Right lobe of liver (tissue), 6 donors: ENCODE data around the gene TYSND1. TPM values are rescaled to one million over a fixed set of nuclear protein-coding genes. Genes with fewer than 3 reads are reported as not detected.

Experiments
- ATAC-seq, 4 donors: fragments of 200-7000 bp; cut with Tn5 transposase; one replicate each; pipeline ENCODE4 v1.9.1; 2020; ENCODE audit warnings: mild to moderate bottlenecking in 4 of 4, moderate library complexity in 4 of 4
- DNase-seq, 3 donors: peaks; one replicate each; pipeline ENCODE4 v3.0.0-alpha.2; 2020
- H3K27ac ChIP-seq, 3 donors: fragments of 200-600 bp; one replicate each; pipeline ENCODE4 v1.8.0; 2022
- H3K27me3 ChIP-seq, 2 donors: fragments of 200-600 bp; one replicate each; pipeline ENCODE4 v1.8.0; 2022
- H3K36me3 ChIP-seq, 4 donors: fragments of 200-600 bp; sonication (generic) in 1 of 4; one replicate each; pipeline versions ENCODE4 v1.5.1 to v1.8.0; 2017 to 2022; ENCODE audit warnings: control low read depth in 1 of 4
- H3K4me1 ChIP-seq, 4 donors: fragments of 200-600 bp; sonication (generic) in 1 of 4; one replicate each; pipeline versions ENCODE4 v1.5.1 to v1.8.0; 2017 to 2022; ENCODE audit warnings: control low read depth in 1 of 4
- H3K4me3 ChIP-seq, 3 donors: fragments of 200-600 bp; one replicate each; pipeline ENCODE4 v1.8.0; 2022
- H3K9me3 ChIP-seq, 4 donors: fragments of 200-600 bp; sonication (generic) in 1 of 4; one replicate each; pipeline versions ENCODE4 v1.5.1 to v1.8.0; 2017 to 2022; ENCODE audit warnings: control low read depth in 1 of 4
- POLR2A ChIP-seq: fragments of 450-650 bp; IDR thresholded peaks from one replicate; pipeline ENCODE4 v1.6.1; 2017; ENCODE audit warnings: antibody characterized with exemption, mild to moderate bottlenecking
- WGBS: methylation state at CpG from one replicate; pipeline ENCODE4 v1.1.6; 2018; ENCODE audit warnings: low coverage, low lambda C conversion rate; ENCODE audit not compliant: insufficient coverage; ENCODE audit errors: missing lambda C conversion rate; 5-methylcytosine and 5-hydroxymethylcytosine counted together
- intact Hi-C, 2 donors: fragments of 100-400 bp; cut with DNase I; formaldehyde crosslinking; loops; one replicate each; pipeline versions ENCODE4 v1.11.2 to v1.14.1; 2022
- total RNA-seq, 6 experiments: library from RNA; depleted of rRNA in 2 of 6; stranded (reverse); fragments of >200 nt in 2 of 6; fragmentation: NEBNext Ultra II Directional in 3 of 6; extraction: Animal tissue kit (Norgen Biotek cat#: 25700) in 3 of 6; gene quantifications; one replicate each; pipeline versions ENCODE4 v1.1.0 to v1.2.4, GENCODE V29; 2016 to 2023
- TF ChIP-seq, protein P1 (sequence below), 4 donors: fragments of 200-600 bp in 3 of 4; fragments of 450-650 bp in 1 of 4; IDR thresholded peaks; one replicate each; pipeline versions ENCODE4 v1.5.1 to v1.8.0; 2016 to 2022; ENCODE audit warnings: antibody characterized with exemption in 4 of 4, mild to moderate bottlenecking in 2 of 4
- donor health status: DM: no; HTN: yes; CAD: no.
- donor health status: DM: no; HTN: no; CAD: no.
- donor health status: DM: no; HTN: no; CAD: no.
- donor health status: DM: no; HTN: yes; CAD: no.
- donor health status: DM: no; HTN: yes; CAD: no.

The TYSND1 gene
- total RNA-seq, 6 experiments from 2014 or later: 5.3 to 11.1 (median 8.2) TPM

DNA sequence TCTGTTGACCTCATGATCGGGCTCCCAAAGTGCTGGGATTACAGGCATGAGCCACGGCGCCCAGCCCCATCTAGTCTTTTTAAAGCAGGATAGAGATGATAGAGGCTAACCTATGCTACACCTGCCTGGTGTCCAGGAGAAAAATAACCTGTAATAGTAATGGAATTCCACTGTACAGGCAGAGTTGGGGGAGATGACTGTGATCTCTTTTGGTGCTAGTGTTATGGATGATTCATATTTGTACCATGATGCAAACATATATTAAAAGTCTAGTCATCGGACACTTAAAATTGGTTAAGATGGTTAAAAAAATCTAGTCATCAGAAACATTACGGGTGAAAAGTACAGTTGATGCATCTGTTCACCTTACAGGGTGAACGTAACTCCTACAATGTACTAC, 29.9 kb upstream of the TYSND1 start:
- DNase-seq (no peak), ATAC-seq (no peak)
- intact Hi-C loops: no loop called here
- H3K4me1 ChIP-seq: no peaks in the 10 kb centered on the region
- no peaks in the 10 kb centered on the region for H3K27me3 ChIP-seq
- TF ChIP-seq, protein P1, sequence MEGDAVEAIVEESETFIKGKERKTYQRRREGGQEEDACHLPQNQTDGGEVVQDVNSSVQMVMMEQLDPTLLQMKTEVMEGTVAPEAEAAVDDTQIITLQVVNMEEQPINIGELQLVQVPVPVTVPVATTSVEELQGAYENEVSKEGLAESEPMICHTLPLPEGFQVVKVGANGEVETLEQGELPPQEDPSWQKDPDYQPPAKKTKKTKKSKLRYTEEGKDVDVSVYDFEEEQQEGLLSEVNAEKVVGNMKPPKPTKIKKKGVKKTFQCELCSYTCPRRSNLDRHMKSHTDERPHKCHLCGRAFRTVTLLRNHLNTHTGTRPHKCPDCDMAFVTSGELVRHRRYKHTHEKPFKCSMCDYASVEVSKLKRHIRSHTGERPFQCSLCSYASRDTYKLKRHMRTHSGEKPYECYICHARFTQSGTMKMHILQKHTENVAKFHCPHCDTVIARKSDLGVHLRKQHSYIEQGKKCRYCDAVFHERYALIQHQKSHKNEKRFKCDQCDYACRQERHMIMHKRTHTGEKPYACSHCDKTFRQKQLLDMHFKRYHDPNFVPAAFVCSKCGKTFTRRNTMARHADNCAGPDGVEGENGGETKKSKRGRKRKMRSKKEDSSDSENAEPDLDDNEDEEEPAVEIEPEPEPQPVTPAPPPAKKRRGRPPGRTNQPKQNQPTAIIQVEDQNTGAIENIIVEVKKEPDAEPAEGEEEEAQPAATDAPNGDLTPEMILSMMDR (IDR thresholded peaks at IDR 0.05): no peak
- no peak for TF ChIP-seq POLR2A
- H3K27ac ChIP-seq: no peak overlapping the region
- H3K4me3 ChIP-seq: no peak overlapping the region
- H3K9me3 ChIP-seq: no peaks in the 10 kb centered on the region
- no peaks in the 10 kb centered on the region for H3K36me3 ChIP-seq
- WGBS: 88% methylated on average over 6 of the region's 6 CpGs

DNA sequence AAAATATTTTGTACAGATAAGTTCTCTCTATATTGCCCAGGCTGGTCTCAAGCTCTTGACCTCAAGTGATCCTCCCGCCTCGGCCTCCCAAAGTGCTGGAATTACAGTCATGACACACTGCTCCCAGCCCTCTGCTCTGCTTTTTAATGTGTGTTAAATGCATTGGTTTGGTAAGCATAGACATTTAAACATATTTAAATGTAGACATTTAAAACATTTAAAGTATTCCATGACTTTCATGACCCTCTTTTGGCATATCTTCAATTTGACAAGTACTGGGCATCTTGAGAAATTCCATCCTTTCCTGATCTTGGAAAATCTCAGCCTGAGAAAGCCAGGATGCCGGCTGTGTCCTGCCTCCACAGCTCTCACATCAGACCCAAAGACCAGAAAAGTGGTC, 29.0 kb upstream of the TYSND1 start:
- Histone ChIP-seq H3K27me3 (no peaks in the 10 kb centered on the region), H3K27ac (no peak overlapping the region), H3K4me3 (no peak overlapping the region), H3K36me3 (no peaks in the 10 kb centered on the region), H3K4me1 (peaks cover 0 to 3% (median 0%) of the 10 kb centered on the region in 4 donors), H3K9me3 (no peaks in the 10 kb centered on the region)
- TF ChIP-seq, protein P1 (IDR thresholded peaks at IDR 0.05): no peak
- TF ChIP-seq POLR2A: no peak
- intact Hi-C loops: no loop called here
- ATAC-seq (no peak), DNase-seq (no peak)
- 81% methylated on average over 3 of the region's 3 CpGs for WGBS

DNA sequence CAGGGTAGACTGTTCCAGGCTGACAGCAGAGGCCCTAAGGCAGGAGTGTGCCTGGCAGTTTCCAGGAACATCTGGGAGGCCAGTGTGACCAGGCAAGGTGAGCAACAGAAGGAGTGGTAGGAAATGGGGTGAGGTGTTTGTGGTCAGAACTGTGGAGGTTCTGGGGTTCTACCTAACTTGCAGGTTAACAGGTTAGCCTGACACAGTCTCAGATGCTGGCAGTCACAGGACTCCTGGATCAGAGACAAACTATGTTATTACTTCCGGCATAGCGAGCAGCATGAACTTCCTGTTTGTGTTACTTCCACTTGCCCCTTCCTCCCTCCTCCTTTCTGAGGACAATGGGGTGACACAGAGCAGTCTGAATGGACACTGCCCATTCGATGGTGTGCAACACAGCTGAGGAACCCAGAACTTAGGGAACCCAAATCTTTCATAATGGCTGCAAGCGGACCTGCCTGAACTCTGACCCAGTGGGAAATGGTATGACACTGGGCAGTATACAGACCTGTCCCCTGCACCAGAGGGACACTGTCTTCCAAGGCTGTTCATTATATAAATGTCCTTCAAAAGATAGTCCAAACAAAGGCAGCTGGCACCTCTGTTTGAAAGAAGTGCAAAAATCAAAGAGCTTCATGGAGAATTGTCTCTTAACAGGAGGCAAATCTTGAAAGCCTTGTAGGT, 27.7 kb upstream of the TYSND1 start:
- Histone ChIP-seq H3K4me1 (peaks cover 0 to 3% (median 0%) of the 10 kb centered on the region in 4 donors), H3K9me3 (no peaks in the 10 kb centered on the region), H3K4me3 (no peak overlapping the region), H3K27ac (no peak overlapping the region), H3K27me3 (no peaks in the 10 kb centered on the region), H3K36me3 (no peaks in the 10 kb centered on the region)
- no peak for ATAC-seq
- no peak for DNase-seq
- no peak for TF ChIP-seq POLR2A
- TF ChIP-seq, protein P1 (IDR thresholded peaks at IDR 0.05): no peak
- WGBS: 38% methylated on average over 4 of the region's 4 CpGs
- intact Hi-C loops: no loop called here

DNA sequence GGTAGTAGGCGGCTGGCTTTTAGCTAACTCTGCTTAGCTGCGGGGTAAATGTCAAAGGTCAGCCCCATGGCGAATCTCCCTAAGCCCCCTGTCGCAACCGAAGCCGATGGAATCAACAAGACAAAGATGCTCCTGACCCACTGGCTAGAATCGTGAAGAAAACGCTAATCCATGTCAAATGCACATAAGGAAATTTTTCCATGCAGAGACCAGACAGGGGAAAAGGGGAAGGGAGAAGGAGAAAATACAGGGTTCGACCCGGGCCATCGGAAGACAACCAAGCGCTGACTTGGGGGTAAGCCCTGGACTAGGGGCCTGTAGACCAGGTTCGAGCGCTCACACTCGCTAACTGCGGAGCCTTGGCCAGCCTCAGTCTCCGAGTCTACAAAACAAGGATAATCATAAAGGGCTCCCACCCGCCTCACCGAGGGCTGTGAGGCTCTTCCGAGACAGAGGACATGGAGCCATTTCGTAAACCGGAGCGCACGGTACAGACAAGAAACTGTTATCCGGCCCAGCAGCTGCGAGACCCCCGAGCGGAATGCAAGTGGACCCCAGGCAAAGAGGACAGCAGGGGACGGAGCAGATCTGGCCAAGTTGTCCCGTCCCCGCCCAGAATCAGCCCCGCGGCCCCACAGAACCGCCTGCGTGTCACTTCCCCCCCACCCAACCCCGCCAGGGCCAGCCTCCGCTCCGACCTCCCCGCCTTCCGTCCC, 23.3 kb upstream of the TYSND1 start:
- Histone ChIP-seq H3K9me3 (no peaks in the 10 kb centered on the region), H3K27ac (peak overlapping the region; percentile 80 to 92 (median 86)), H3K4me3 (peak overlapping the region; percentile 70 to 88 (median 81)), H3K27me3 (no peaks in the 10 kb centered on the region), H3K36me3 (peaks cover 0 to 9% (median 0%) of the 10 kb centered on the region in 4 donors), H3K4me1 (peaks cover 0 to 11% (median 0%) of the 10 kb centered on the region in 4 donors)
- intact Hi-C loops: no loop called here
- peak; percentile 26 to 53 (median 47) for ATAC-seq
- under 1% methylated on average over 26 of the region's 40 CpGs for WGBS
- no peak for DNase-seq
- TF ChIP-seq POLR2A: no peak
- TF ChIP-seq, protein P1 (IDR thresholded peaks at IDR 0.05): no peak
